DMS114 treated with DMSO at 0.1 percent for 48 hours (cell line): Measurements from ENCODE around the gene CCDC141.
"Not testable (repeated sequence)": the region's sequence is repeated elsewhere in the genome, so short reads cannot be mapped to it uniquely, and the experiment has no call there.

ENCODE experiments used
- DNase-seq: peaks from one replicate; lab custom pipeline; 2025; ENCODE audit not compliant: unreplicated experiment; lab: John Stamatoyannopoulos, UW

Gene CCDC141

DNA sequence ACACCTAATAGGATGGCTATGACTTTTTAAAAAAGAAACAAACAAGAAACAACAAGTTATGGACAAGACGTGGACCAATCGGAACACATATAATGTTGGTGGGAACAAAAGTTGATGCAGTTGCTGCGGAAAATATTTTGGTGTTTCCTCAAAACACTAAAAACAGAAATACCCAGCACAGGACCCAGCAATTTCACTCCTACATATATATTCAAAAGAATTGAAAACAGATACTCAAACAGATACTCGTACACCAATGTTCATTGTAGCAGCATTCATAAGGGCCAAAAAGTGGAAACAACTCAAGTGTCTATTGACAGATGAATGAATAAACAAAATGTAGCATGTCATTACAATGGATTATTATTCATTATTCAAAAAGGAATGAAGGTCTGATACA is 12.1 kb downstream of the CCDC141 start:
- no peak for DNase-seq

GRCh38 chr2:179036353-179036905 is 13.5 kb downstream of the CCDC141 start:
- no peak for DNase-seq

- DNase-seq: no peak
These were observed 18.1 kb downstream of the CCDC141 start for GRCh38 chr2:179031731-179032408.

- DNase-seq: no peak
These were observed 25.5 kb downstream of the CCDC141 start for GRCh38 chr2:179024445-179024844.

DNA sequence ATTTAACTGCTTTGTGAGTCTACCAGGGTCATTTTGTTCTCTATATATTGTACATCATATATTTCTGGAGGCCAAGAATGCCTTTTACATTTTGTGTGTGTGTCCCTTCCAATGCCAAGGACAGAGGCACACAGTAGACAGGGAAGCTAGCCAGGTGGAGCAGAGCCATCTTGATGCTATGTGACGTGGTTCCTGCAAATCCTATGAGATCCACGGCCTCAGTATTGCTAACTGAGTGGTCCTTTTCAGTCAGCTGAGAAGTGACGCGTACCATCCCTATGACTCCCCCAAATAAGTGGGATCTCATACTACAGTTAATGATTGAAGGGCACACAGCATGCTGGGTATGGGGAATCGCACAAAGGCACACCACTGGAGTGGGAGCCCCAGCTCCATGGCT is 27.3 kb downstream of the CCDC141 start:
- DNase-seq: no peak

DNA sequence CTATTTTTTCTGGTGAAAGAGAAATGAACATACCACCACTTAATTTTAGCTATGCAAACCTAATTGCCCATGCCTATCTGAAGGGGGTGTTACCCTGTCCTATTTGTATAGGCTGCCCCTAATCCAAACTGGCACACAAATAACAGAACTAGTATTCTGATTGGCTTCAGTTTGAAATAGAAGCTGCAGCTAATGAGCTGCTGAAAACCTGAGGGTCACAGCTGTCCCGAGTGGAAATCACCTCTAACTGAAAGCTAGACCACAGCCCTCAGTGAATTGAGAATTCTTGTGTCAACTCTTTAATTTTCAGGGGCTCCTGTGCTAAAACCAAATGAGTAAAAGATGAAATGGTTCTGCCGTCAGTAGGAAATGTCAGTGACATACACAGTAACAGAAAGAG is 28.7 kb downstream of the CCDC141 start:
- DNase-seq: no peak

- no peak for DNase-seq
These were observed 29.7 kb downstream of the CCDC141 start for GRCh38 chr2:179020156-179020750.

DNA sequence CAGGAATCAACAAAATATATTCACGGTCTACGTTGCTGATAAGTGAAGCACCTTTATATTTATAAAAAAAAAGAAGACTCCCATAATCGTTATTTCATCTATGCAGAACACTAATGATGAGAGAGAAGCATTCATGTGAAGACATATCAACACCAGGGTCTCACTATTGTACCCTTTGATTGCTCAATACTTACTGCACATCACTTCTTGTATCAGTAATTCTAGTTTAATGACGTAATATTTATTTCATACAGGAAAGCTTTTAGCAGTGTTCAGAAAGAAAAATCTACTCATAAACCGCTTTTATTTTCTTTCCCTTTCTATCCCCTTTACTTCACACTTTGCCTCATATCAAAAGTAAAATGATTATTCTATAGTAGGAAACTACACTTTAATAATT is 30.7 kb downstream of the CCDC141 start:
- DNase-seq: no peak

DNA sequence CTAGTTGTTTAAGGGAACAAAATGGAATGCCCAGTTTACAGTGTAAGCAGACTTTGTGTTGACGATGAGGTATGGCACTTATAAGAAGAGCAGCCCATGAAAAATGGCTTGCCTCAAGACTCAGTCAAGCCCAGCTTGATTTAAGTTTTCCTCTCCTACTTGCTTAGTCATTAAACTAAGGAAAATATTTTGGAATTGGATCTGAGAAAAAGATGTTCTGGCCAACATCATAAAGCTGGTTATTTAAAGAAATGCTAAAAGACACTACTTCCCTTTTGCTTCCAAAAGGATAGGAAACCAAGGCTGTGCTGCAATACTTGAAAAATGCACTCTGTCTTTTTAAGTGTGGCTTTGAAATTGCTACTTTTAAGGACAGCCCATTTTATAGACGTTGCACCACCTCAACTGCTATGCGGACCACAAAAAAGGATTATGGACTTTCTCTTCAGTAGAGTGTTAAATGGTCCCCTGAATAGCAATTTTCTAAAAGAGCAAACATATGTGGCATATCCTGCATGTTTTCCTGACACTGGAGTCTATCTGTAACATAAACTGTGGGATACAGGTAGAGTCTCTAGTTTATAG is 32.1 kb downstream of the CCDC141 start:
- DNase-seq: no peak

GRCh38 chr2:179014189-179014588 is 35.7 kb downstream of the CCDC141 start:
- not testable (repeated sequence) for DNase-seq

DNA sequence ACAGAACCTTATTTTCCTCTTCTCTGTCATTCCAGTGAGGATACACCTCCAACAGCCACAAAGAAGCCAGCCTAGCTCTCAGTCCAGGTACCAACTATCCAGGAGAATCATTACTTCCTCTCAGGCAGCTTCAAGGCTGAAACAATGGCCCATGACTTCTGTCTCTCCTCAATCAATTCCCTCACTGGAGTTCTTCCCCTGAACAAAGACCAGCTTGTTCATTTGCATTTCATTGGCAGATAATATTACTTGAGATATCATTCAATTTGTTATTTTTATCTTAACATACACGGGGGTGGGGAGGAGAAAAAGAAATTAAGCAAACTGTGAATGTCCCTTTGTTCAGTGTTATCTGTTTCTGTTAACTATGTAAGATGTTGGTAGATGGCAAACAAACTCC is 44.0 kb downstream of the CCDC141 start:
- no peak for DNase-seq

- no peak for DNase-seq
These were observed 50.5 kb downstream of the CCDC141 start for GRCh38 chr2:178999476-178999875.

- no peak for DNase-seq
These were observed 51.4 kb downstream of the CCDC141 start for GRCh38 chr2:178998539-178998938.

DNA sequence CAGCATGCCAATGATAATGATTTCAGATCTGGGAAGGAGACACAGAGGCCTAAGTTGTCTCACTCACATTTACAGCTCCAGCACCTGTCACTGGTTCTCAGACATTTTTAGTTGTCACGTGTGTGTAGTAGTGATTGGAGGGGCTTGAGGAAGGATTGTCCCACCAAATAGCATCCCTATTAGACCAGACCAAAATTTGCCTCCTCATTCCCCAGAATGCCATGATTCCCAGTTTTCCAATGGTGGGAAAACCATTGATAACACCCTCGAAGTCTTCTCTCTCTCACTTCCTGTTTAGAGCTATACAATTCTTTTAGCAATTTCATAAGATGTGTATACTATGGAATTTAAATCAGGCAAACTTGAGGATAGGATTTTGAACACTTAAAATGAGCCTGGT is 52.5 kb downstream of the CCDC141 start:
- no peak for DNase-seq

DNA sequence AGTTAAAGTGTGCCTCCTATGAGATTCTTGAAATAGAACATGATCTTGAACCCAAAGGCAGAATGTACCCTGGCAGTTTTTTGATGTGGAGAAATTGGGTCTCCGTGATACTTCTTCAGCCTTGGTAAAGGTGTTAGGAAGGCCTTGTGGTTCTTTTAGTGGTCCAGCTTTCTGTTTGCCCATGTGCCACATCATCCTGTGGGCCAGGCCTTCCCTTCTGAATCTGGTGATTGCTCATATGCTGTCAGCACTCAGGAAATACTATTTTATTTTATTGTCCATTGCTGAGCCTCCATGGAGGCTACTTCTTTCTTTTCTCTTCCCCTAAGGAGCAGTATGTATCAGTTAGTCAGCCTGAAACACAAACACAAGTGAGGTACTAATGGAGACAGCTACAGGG is 52.9 kb downstream of the CCDC141 start:
- DNase-seq: no peak

- DNase-seq: no peak
These were observed 55.7 kb downstream of the CCDC141 start for GRCh38 chr2:178994264-178994663.

GRCh38 chr2:178993788-178994187 is 56.1 kb downstream of the CCDC141 start:
- DNase-seq: no peak

DNA sequence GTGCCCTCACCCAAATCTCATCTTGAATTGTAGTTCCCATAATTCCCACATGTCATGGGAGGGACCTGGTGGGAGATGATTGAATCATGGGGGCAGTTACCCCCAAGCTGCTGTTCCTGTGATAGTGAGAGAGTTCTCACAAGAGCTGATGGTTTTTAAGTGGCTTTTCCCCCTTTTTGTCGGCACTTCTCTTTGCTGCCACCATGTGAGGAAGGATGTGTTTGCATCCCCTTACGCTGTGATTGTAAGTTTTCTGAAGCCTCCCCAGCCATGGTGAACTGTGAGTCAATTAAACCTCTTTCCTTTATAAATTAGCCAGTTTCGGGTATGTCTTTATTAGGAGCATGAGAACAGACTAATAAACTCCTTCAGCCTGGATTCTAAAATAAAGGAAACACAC is 57.2 kb downstream of the CCDC141 start:
- not testable (repeated sequence) for DNase-seq

GRCh38 chr2:178990533-178991241 is 59.2 kb downstream of the CCDC141 start:
- no peak for DNase-seq

DNA sequence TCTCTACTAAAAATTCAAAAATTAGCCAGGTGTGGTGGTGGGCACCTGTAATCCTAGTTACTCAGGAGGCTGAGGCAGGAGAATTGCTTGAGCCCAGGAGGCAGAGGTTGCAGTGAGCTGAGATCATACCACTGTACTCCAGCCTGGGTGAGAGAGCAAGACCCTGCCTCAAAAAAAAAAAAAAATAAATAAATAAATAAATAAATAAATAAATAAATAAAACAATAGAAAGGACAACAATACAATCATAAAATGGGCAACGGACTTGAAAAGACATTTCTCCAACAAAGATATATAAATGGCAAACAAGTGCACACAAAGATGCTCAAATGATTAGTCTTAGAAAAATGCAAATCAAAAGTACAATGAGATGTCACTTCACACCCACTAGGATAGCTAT is 60.5 kb downstream of the CCDC141 start:
- DNase-seq: not testable (repeated sequence)

GRCh38 chr2:178982652-178983051 is 67.3 kb downstream of the CCDC141 start:
- DNase-seq: not testable (repeated sequence)

GRCh38 chr2:178980815-178981214 is 69.1 kb downstream of the CCDC141 start:
- DNase-seq: no peak
